ENCODE measurements around the gene PCDHGC4.

- TF ChIP-seq POLR2A (IDR thresholded peaks at IDR 0.05) (no peak), POLR2AphosphoS5 (IDR thresholded peaks at IDR 0.05) (no peak)
- TF ChIP-seq, protein P1, sequence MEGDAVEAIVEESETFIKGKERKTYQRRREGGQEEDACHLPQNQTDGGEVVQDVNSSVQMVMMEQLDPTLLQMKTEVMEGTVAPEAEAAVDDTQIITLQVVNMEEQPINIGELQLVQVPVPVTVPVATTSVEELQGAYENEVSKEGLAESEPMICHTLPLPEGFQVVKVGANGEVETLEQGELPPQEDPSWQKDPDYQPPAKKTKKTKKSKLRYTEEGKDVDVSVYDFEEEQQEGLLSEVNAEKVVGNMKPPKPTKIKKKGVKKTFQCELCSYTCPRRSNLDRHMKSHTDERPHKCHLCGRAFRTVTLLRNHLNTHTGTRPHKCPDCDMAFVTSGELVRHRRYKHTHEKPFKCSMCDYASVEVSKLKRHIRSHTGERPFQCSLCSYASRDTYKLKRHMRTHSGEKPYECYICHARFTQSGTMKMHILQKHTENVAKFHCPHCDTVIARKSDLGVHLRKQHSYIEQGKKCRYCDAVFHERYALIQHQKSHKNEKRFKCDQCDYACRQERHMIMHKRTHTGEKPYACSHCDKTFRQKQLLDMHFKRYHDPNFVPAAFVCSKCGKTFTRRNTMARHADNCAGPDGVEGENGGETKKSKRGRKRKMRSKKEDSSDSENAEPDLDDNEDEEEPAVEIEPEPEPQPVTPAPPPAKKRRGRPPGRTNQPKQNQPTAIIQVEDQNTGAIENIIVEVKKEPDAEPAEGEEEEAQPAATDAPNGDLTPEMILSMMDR (IDR thresholded peaks at IDR 0.05): no peak
Observed at GRCh38 chr5:141494761-141495452, 10.1 kb downstream of the PCDHGC4 start.

Data from upper lobe of left lung (tissue), 4 donors.